Measurements from ENCODE around the gene NUDT4. TPM values are rescaled to one million over a fixed set of nuclear protein-coding genes. Genes with fewer than 3 reads are reported as not detected.

The NUDT4 gene
- total and polyA plus RNA-seq, 2 of the 8 experiments (the other 6 are each of a cell fraction or from before 2014, with no cell fraction given) = 17.3 to 71.7 TPM

- Histone ChIP-seq H3K18ac (ENCODE audit: extremely low read depth, low read length) (no peak overlapping the region), H2BK15ac (ENCODE audit: low read length) (no peak overlapping the region), H4K91ac (replicated peaks; ENCODE audit: insufficient read length, low read length) (no peak overlapping the region), H3K79me1 (ENCODE audit: low read depth, low read length) (no peaks in the 10 kb centered on the region), H3K4me3 (ENCODE audit: extremely low read depth in 1 of 4, insufficient read depth in 2 of 4, low read depth in 3 of 4, low read length in 4 of 4) (no peak overlapping the region), H2BK120ac (replicated peaks; ENCODE audit: low read depth, low read length) (no peak overlapping the region), H2BK5ac (ENCODE audit: low read depth, low read length) (no peak overlapping the region), H4K5ac (ENCODE audit: insufficient read length, low read depth, low read length) (no peak overlapping the region), H2BK20ac (ENCODE audit: low read length) (no peak overlapping the region), H3K23me2 (ENCODE audit: low read depth, low read length) (no peaks in the 10 kb centered on the region), H2AK5ac (ENCODE audit: low read depth, low read length) (no peak overlapping the region), H4K20me1 (replicated peaks in 1 of 2; ENCODE audit: control insufficient read depth in 1 of 2, insufficient read depth in 2 of 2, low read length in 2 of 2) (no peaks in the 10 kb centered on the region), H3K4ac (replicated peaks; ENCODE audit: insufficient read length, low read depth, low read length) (no peak overlapping the region), H3K79me2 (ENCODE audit: control insufficient read depth in 1 of 2, insufficient read depth in 2 of 2, low read length in 2 of 2) (no peaks in the 10 kb centered on the region), H3K36me3 (ENCODE audit: control insufficient read depth in 2 of 4, insufficient read depth in 4 of 4, low read length in 3 of 4) (no peaks in the 10 kb centered on the region), H3K9ac (replicated peaks in 1 of 4; ENCODE audit: extremely low read depth in 1 of 4, low read depth in 3 of 4, low read length in 3 of 4) (no peak overlapping the region), H3K23ac (ENCODE audit: insufficient read length) (no peak overlapping the region), H3K56ac (replicated peaks; ENCODE audit: insufficient read length, low read depth, low read length) (no peak overlapping the region), H4K8ac (ENCODE audit: extremely low read depth, insufficient read depth, low read length) (no peak overlapping the region), H3K4me2 (ENCODE audit: insufficient read depth in 1 of 2, low read depth in 2 of 2, low read length in 2 of 2) (no peak overlapping the region), H3K4me1 (replicated peaks in 1 of 4; ENCODE audit: control insufficient read depth in 3 of 4, insufficient read depth in 4 of 4, low read length in 3 of 4) (no peaks in the 10 kb centered on the region; a peak in 1 of 7 replicates), H3K27me3 (replicated peaks in 1 of 4; ENCODE audit: control insufficient read depth in 3 of 4, extremely low read depth in 1 of 4, insufficient read depth in 3 of 4, low read length in 3 of 4) (no peaks in the 10 kb centered on the region), H2BK12ac (ENCODE audit: low read depth, low read length) (no peak overlapping the region), H3K9me3 (ENCODE audit: insufficient read depth in 2 of 2, low read depth in 1 of 2, low read length in 1 of 2) (no peaks in the 10 kb centered on the region), H2AFZ (ENCODE audit: low read length) (no peak overlapping the region), H3K14ac (ENCODE audit: insufficient read length) (no peak overlapping the region), H3K27ac (ENCODE audit: low read depth, low read length) (no peak overlapping the region)
- ChIA-PET CTCF (ENCODE audit: partially characterized antibody) (interaction anchor here (0.7 kb wide), 1 partner anchor 556 kb away, joined by 3 read pairs; no protein-coding TSS in a partner anchor), POLR2A (ENCODE audit: partially characterized antibody) (no interaction called here)
- TF ChIP-seq EP300 (IDR thresholded peaks at IDR 0.05; ENCODE audit: borderline replicate concordance in 1 of 2, low read depth in 2 of 2, low read length in 2 of 2) (no peak), CEBPB (IDR thresholded peaks at IDR 0.05; ENCODE audit: low read depth, low read length) (no peak), POLR2AphosphoS5 (IDR thresholded peaks at IDR 0.05; ENCODE audit: low read depth, low read length) (no peak), TAF7 (optimal IDR thresholded peaks at IDR 0.05; ENCODE audit: borderline replicate concordance, low read depth, low read length) (no peak), YY1 (IDR thresholded peaks at IDR 0.05; ENCODE audit: low read depth, low read length) (no peak), ZNF274 (IDR thresholded peaks at IDR 0.05; ENCODE audit: borderline replicate concordance, extremely low read depth, low read length) (no peak), KDM1A (IDR thresholded peaks at IDR 0.05; ENCODE audit: borderline replicate concordance, low read length) (no peak), POLR2A (IDR thresholded peaks at IDR 0.05; ENCODE audit: control extremely low read depth in 1 of 2, low read depth in 2 of 2, low read length in 2 of 2) (no peak)
- no peak for FAIRE-seq
- no peak for DNase-seq (ENCODE audit: low read depth in 1 of 2, low spot score in 2 of 2)
- WGBS, 2 experiments (ENCODE audit: extremely low coverage in 1 of 2, insufficient coverage in 1 of 2, insufficient read length in 1 of 2, insufficient replicate concordance in 2 of 2, low coverage in 1 of 2, low lambda C conversion rate in 2 of 2, missing lambda C conversion rate in 1 of 2) = 96% methylated on average over 2 of the region's 3 CpGs; no CpG with 5 or more reads in 1 of the 2 experiments
Measured at GRCh38 chr12:93333828-93334227, 43.9 kb upstream of the NUDT4 start.

All from H1 (cell line).